CD14-positive monocyte (primary cell): ENCODE results near the gene S1PR4. TPM values are rescaled to one million over a fixed set of nuclear protein-coding genes. Genes with fewer than 3 reads are reported as not detected.
A peak's percentile ranks its signal among the peaks of the same experiment; 100 is the strongest.

ENCODE experiments used
- DNase-seq, 3 donors: peaks; one replicate each; pipeline ENCODE4 v3.0.0-alpha.2; 2011 to 2022
- H2AFZ ChIP-seq: 2 replicates; pipeline ENCODE4 v1.6.0; 2012; ENCODE audit warnings: mild to moderate bottlenecking, low read depth, low read length, inconsistent platforms; ENCODE audit not compliant: insufficient read depth, poor library complexity, severe bottlenecking
- H3K27ac ChIP-seq, 2 donors: 1 replicate in 1 of 2; 2 replicates in 1 of 2; pipeline ENCODE4 v1.5.1; 2012 to 2013; ENCODE audit warnings: low read length in 2 of 2, control low read depth in 1 of 2, inconsistent platforms in 1 of 2, low read depth in 1 of 2, mild to moderate bottlenecking in 1 of 2
- H3K27me3 ChIP-seq, 2 donors: one replicate each; pipeline versions ENCODE4 v1.6.0 to v1.6.1; 2011 to 2013; ENCODE audit warnings: low read length in 2 of 2; ENCODE audit not compliant: control insufficient read depth in 2 of 2, insufficient read depth in 2 of 2
- H3K36me3 ChIP-seq, 2 donors: replicated peaks in 1 of 2; 1 replicate in 1 of 2; 2 replicates in 1 of 2; pipeline versions ENCODE4 v1.5.1 to v1.6.1; 2012 to 2013; ENCODE audit warnings: low read length in 2 of 2, control low read depth in 1 of 2, inconsistent platforms in 1 of 2, mild to moderate bottlenecking in 1 of 2; ENCODE audit not compliant: insufficient read depth in 2 of 2, control insufficient read depth in 1 of 2
- H3K4me1 ChIP-seq, 2 donors: 1 replicate in 1 of 2; 2 replicates in 1 of 2; pipeline versions ENCODE4 v1.5.1 to v1.6.1; 2012 to 2013; ENCODE audit warnings: low read length in 2 of 2, control low read depth in 1 of 2, inconsistent platforms in 1 of 2, mild to moderate bottlenecking in 1 of 2, moderate library complexity in 1 of 2; ENCODE audit not compliant: insufficient read depth in 2 of 2, control insufficient read depth in 1 of 2
- H3K4me2 ChIP-seq: replicated peaks from 2 replicates; pipeline ENCODE3; 2012; ENCODE audit warnings: low read length, moderate library complexity, mild to moderate bottlenecking; ENCODE audit not compliant: poor library complexity, severe bottlenecking; ENCODE audit errors: extremely low read depth
- H3K4me3 ChIP-seq, 3 experiments: fragments of 200-600 bp in 1 of 3; sonication (generic) in 1 of 3; replicated peaks in 1 of 3; 1 replicate in 2 of 3; 2 replicates in 1 of 3; pipeline ENCODE4 v1.5.1; 2011 to 2013; ENCODE audit warnings: low read length in 3 of 3, mild to moderate bottlenecking in 3 of 3, control low read depth in 2 of 3, low read depth in 2 of 3, inconsistent platforms in 1 of 3, moderate library complexity in 1 of 3
- H3K79me2 ChIP-seq: 2 replicates; pipeline ENCODE4 v1.6.0; 2012; ENCODE audit warnings: mild to moderate bottlenecking, control low read depth, inconsistent platforms, low read length, moderate library complexity; ENCODE audit not compliant: insufficient read depth
- H3K9ac ChIP-seq: 2 replicates; pipeline ENCODE4 v1.6.0; 2017; ENCODE audit warnings: low read length, mild to moderate bottlenecking; ENCODE audit not compliant: insufficient read depth, poor library complexity, severe bottlenecking
- H3K9me3 ChIP-seq, 2 donors: replicated peaks in 1 of 2; 1 replicate in 1 of 2; 2 replicates in 1 of 2; pipeline versions ENCODE4 v1.5.1 to v1.6.1; 2012 to 2013; ENCODE audit warnings: low read length in 2 of 2, control low read depth in 1 of 2; ENCODE audit not compliant: control insufficient read depth in 1 of 2, insufficient read depth in 1 of 2
- H4K20me1 ChIP-seq: 2 replicates; pipeline ENCODE4 v1.6.0; 2012; ENCODE audit warnings: mild to moderate bottlenecking, low read length, control low read depth, moderate library complexity; ENCODE audit not compliant: insufficient read depth
- H3K27ac Mint-ChIP-seq, 7 donors: one replicate each; pipeline ENCODE4 v1.8.0; 2020; ENCODE audit warnings: mild to moderate bottlenecking in 7 of 7, mixed read lengths in 7 of 7, moderate library complexity in 6 of 7, inconsistent platforms in 2 of 7
- H3K27me3 Mint-ChIP-seq, 3 donors: one replicate each; pipeline ENCODE4 v1.8.0; 2021 to 2022; ENCODE audit warnings: low read depth in 3 of 3, mild to moderate bottlenecking in 3 of 3, mixed read lengths in 3 of 3, moderate library complexity in 3 of 3, inconsistent platforms in 1 of 3
- H3K36me3 Mint-ChIP-seq, 2 donors: one replicate each; pipeline ENCODE4 v1.8.0; 2020; ENCODE audit warnings: mixed read lengths in 2 of 2, inconsistent platforms in 1 of 2, mild to moderate bottlenecking in 1 of 2
- H3K4me1 Mint-ChIP-seq: one replicate; pipeline ENCODE4 v1.8.0; 2020; ENCODE audit warnings: mild to moderate bottlenecking, mixed read lengths
- H3K4me3 Mint-ChIP-seq, 2 donors: one replicate each; pipeline ENCODE4 v1.8.0; 2020; ENCODE audit warnings: mild to moderate bottlenecking in 2 of 2, mixed read lengths in 2 of 2, moderate library complexity in 1 of 2
- H3K9me3 Mint-ChIP-seq, 7 donors: one replicate each; pipeline ENCODE4 v1.8.0; 2020 to 2022; ENCODE audit warnings: mixed read lengths in 7 of 7, mild to moderate bottlenecking in 6 of 7, moderate library complexity in 6 of 7, inconsistent platforms in 2 of 7
- CTCF ChIP-seq: fragments of 200-600 bp; IDR thresholded peaks from one replicate; pipeline ENCODE4 v1.8.0; 2022; ENCODE audit warnings: antibody characterized with exemption, mild to moderate bottlenecking
- WGBS: methylation state at CpG from one replicate; pipeline ENCODE4 v1.1.5; 2013; ENCODE audit warnings: missing lambda C conversion rate; ENCODE audit not compliant: insufficient coverage; 5-methylcytosine and 5-hydroxymethylcytosine counted together
- intact Hi-C, 2 donors: fragments of 100-400 bp; cut with micrococcal nuclease; formaldehyde crosslinking; loops; one replicate each; pipeline versions ENCODE4 v1.15.0 to v1.15.1; 2023
- polyA plus RNA-seq, 3 donors: library from polyadenylated mRNA; depleted of rRNA in 1 of 3; unstranded in 2 of 3; stranded (reverse) in 1 of 3; fragments of 300-500 nt in 2 of 3; fragments of >200 nt in 1 of 3; fragmentation: Illumina TruSeq in 2 of 3; gene quantifications; 1 replicate in 2 of 3; 2 replicates in 1 of 3; pipeline ENCODE4 v1.2.3, GENCODE V29; 2012 to 2021

Gene S1PR4
- polyA plus RNA-seq, 3 donors: 28.5 to 131 (median 105) TPM

- H3K36me3 Mint-ChIP-seq: peaks cover 11 to 16% of the 10 kb centered on the region in 2 donors
- H3K4me3 ChIP-seq: no peak overlapping the region
- intact Hi-C loops: loop anchor here in 1 of 2 donors (5.0 to 10.0 kb wide), 2 partner anchors 37 to 359 kb away; no protein-coding TSS in a partner anchor
Observed at GRCh38 chr19:3183721-3184641, 5.4 kb downstream of the S1PR4 start.

More at GRCh38 chr19:3183721-3184641, 5.4 kb downstream of the S1PR4 start:
- peak overlapping the region; percentile 39 to 48 for H3K27ac ChIP-seq
- H3K36me3 ChIP-seq: peaks cover 0 to 10% of the 10 kb centered on the region in 2 donors
- Mint-ChIP-seq H3K4me1 (peaks cover 65% of the 10 kb centered on the region), H3K27me3 (peaks cover 0 to 2% (median 2%) of the 10 kb centered on the region in 3 donors), H3K9me3 (peaks cover 0 to 3% (median 0%) of the 10 kb centered on the region in 7 donors), H3K27ac (peak overlapping the region; percentile 63 to 97 (median 79)), H3K4me3 (peak overlapping the region in 1 of 2 donors; percentile 39)
- H4K20me1 ChIP-seq: peaks cover 63% of the 10 kb centered on the region
- DNase-seq: no peak
- peaks cover 75 to 87% of the 10 kb centered on the region in 2 donors for H3K4me1 ChIP-seq
- no peak overlapping the region for H2AFZ ChIP-seq
- no peak for TF ChIP-seq CTCF
- H3K9ac ChIP-seq: no peak overlapping the region
- no peaks in the 10 kb centered on the region for H3K27me3 ChIP-seq
- H3K79me2 ChIP-seq: peaks cover 89% of the 10 kb centered on the region
- peak overlapping the region; percentile 5 for H3K4me2 ChIP-seq
- H3K9me3 ChIP-seq: no peaks in the 10 kb centered on the region
- 86% methylated on average over 10 of the region's 13 CpGs for WGBS
